Prostate gland (tissue), 2 donors: ENCODE measurements around the gene E4F1. TPM values are rescaled to one million over a fixed set of nuclear protein-coding genes. Genes with fewer than 3 reads are reported as not detected.
A peak's percentile ranks its signal among the peaks of the same experiment; 100 is the strongest.

Experiments used
- DNase-seq: peaks from one replicate; pipeline ENCODE4 v3.0.0-alpha.2; 2019; ENCODE audit warnings: low spot score
- H3K27ac ChIP-seq, 2 donors: fragments of 200-600 bp; sonication (generic); 2 replicates each; pipeline ENCODE4 v1.5.1; 2017 to 2019
- H3K27me3 ChIP-seq: fragments of 200-600 bp; sonication (generic); replicated peaks from 2 replicates; pipeline ENCODE4 v1.5.1; 2019; ENCODE audit not compliant: insufficient read depth
- H3K36me3 ChIP-seq, 2 donors: fragments of 200-600 bp; sonication (generic); 1 replicate in 1 of 2; 2 replicates in 1 of 2; pipeline versions ENCODE4 v1.5.1 to v1.8.1; 2017 to 2019
- H3K4me1 ChIP-seq: fragments of 200-600 bp; sonication (generic); replicated peaks from 2 replicates; pipeline ENCODE4 v1.5.1; 2019
- H3K4me3 ChIP-seq, 2 donors: fragments of 200-600 bp; sonication (generic); 2 replicates each; pipeline ENCODE4 v1.5.1; 2017 to 2019
- H3K9me3 ChIP-seq: fragments of 200-600 bp; sonication (generic); 2 replicates; pipeline ENCODE4 v1.5.1; 2017
- POLR2A ChIP-seq: fragments of 450-650 bp; IDR thresholded peaks from one replicate; pipeline ENCODE4 v1.6.1; 2016; ENCODE audit warnings: antibody characterized with exemption, mild to moderate bottlenecking
- POLR2AphosphoS5 ChIP-seq: sonication (generic); formaldehyde crosslinking; IDR thresholded peaks from one replicate; pipeline ENCODE4 v1.6.1; 2017; ENCODE audit warnings: antibody characterized with exemption
- WGBS: methylation state at CpG from one replicate; pipeline ENCODE4 v1.1.5; 2018; 5-methylcytosine and 5-hydroxymethylcytosine counted together
- intact Hi-C: fragments of 100-400 bp; cut with DNase I; formaldehyde crosslinking; loops from one replicate; pipeline ENCODE4 v1.14.2; 2022
- total RNA-seq, 2 donors: library from RNA; depleted of rRNA; stranded (reverse); fragments of >200 nt; gene quantifications; one replicate each; pipeline ENCODE4 v1.1.0, GENCODE V29; 2016
- TF ChIP-seq, protein P1 (sequence below), 4 experiments: fragments of 200-600 bp in 2 of 4; fragments of 450-650 bp in 2 of 4; sonication (generic) in 2 of 4; IDR thresholded peaks; 1 replicate in 3 of 4; 2 replicates in 1 of 4; pipeline ENCODE4 v1.5.1; 2016 to 2019; ENCODE audit warnings: antibody characterized with exemption in 4 of 4, mild to moderate bottlenecking in 2 of 4, moderate library complexity in 2 of 4

E4F1 gene
- total RNA-seq, 2 donors from 2014 or later = 38.7 to 69.1 TPM

- 34% methylated on average over 24 of the region's 32 CpGs for WGBS
- peak overlapping the region; percentile 21 to 26 for H3K4me3 ChIP-seq
Measured at GRCh38 chr16:2196981-2197511, 26.3 kb upstream of the E4F1 start.

GRCh38 chr16:2197765-2198164 lies 25.6 kb upstream of the E4F1 start:
- DNase-seq = no peak
- Histone ChIP-seq H3K9me3 (no peaks in the 10 kb centered on the region), H3K4me3 (no peak overlapping the region), H3K27me3 (no peaks in the 10 kb centered on the region), H3K27ac (no peak overlapping the region), H3K36me3 (no peaks in the 10 kb centered on the region), H3K4me1 (no peaks in the 10 kb centered on the region)
- TF ChIP-seq POLR2A (no peak), POLR2AphosphoS5 (no peak)
- TF ChIP-seq, protein P1, sequence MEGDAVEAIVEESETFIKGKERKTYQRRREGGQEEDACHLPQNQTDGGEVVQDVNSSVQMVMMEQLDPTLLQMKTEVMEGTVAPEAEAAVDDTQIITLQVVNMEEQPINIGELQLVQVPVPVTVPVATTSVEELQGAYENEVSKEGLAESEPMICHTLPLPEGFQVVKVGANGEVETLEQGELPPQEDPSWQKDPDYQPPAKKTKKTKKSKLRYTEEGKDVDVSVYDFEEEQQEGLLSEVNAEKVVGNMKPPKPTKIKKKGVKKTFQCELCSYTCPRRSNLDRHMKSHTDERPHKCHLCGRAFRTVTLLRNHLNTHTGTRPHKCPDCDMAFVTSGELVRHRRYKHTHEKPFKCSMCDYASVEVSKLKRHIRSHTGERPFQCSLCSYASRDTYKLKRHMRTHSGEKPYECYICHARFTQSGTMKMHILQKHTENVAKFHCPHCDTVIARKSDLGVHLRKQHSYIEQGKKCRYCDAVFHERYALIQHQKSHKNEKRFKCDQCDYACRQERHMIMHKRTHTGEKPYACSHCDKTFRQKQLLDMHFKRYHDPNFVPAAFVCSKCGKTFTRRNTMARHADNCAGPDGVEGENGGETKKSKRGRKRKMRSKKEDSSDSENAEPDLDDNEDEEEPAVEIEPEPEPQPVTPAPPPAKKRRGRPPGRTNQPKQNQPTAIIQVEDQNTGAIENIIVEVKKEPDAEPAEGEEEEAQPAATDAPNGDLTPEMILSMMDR (IDR thresholded peaks at IDR 0.05) = no peak
- intact Hi-C loops = no loop called here
- 72% methylated on average over 6 of the region's 6 CpGs for WGBS

More at GRCh38 chr16:2196981-2197511, 26.3 kb upstream of the E4F1 start:
- Histone ChIP-seq H3K36me3 (no peaks in the 10 kb centered on the region), H3K9me3 (no peaks in the 10 kb centered on the region), H3K27me3 (no peaks in the 10 kb centered on the region), H3K4me1 (no peaks in the 10 kb centered on the region), H3K27ac (no peak overlapping the region)
- TF ChIP-seq, protein P1 (IDR thresholded peaks at IDR 0.05) = no peak
- no peak for TF ChIP-seq POLR2AphosphoS5
- TF ChIP-seq POLR2A = no peak
- DNase-seq = no peak
- intact Hi-C loops = no loop called here

- H3K27me3 ChIP-seq = no peaks in the 10 kb centered on the region
- intact Hi-C loops = no loop called here
- H3K4me3 ChIP-seq = no peak overlapping the region
- DNase-seq = no peak
- WGBS = 68% methylated on average over 4 of the region's 4 CpGs
- TF ChIP-seq POLR2A (no peak), POLR2AphosphoS5 (no peak)
- TF ChIP-seq, protein P1 (IDR thresholded peaks at IDR 0.05) = no peak
- H3K4me1 ChIP-seq = no peaks in the 10 kb centered on the region
- no peak overlapping the region for H3K27ac ChIP-seq
- H3K9me3 ChIP-seq = no peaks in the 10 kb centered on the region
- H3K36me3 ChIP-seq = no peaks in the 10 kb centered on the region
Measured at GRCh38 chr16:2198283-2198682, 25.1 kb upstream of the E4F1 start.

DNA sequence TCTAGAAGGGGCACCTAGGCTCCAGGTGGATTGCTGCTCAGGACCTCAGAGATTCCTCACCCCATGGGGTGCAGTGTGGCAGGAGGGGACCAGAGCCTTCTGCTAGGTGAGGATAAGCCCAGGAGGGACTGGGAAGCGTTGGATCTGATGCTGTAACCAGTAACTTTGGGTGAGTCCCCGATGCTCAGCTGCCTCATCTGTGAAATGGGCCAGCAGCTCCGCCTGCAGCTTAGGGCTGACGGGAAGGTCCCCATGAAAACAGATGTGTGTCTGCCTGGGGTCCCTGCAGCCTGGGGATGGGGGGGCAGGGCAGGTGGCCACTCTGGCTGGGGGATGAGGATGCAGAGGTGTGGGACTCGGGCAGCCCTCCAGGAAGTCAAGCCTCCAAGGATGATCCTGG lies 24.3 kb upstream of the E4F1 start:
- TF ChIP-seq POLR2A (no peak), POLR2AphosphoS5 (no peak)
- TF ChIP-seq, protein P1 (IDR thresholded peaks at IDR 0.05) = no peak
- Histone ChIP-seq H3K27me3 (no peaks in the 10 kb centered on the region), H3K4me1 (no peaks in the 10 kb centered on the region), H3K4me3 (no peak overlapping the region), H3K36me3 (no peaks in the 10 kb centered on the region), H3K9me3 (no peaks in the 10 kb centered on the region), H3K27ac (no peak overlapping the region)
- DNase-seq = no peak
- intact Hi-C loops = no loop called here
- WGBS = 82% methylated on average over 5 of the region's 5 CpGs

- Histone ChIP-seq H3K27ac (no peak overlapping the region), H3K4me1 (no peaks in the 10 kb centered on the region), H3K27me3 (no peaks in the 10 kb centered on the region), H3K9me3 (no peaks in the 10 kb centered on the region), H3K4me3 (no peak overlapping the region), H3K36me3 (no peaks in the 10 kb centered on the region)
- DNase-seq = no peak
- 57% methylated on average over 14 of the region's 14 CpGs for WGBS
- TF ChIP-seq, protein P1 (IDR thresholded peaks at IDR 0.05) = no peak
- intact Hi-C loops = loop anchor here (10.0 kb wide), 1 partner anchor 55 kb away; the partner anchor contains the start of gene ECI1
Measured at GRCh38 chr16:2199621-2200139, 23.7 kb upstream of the E4F1 start.
